GM12892 (cell line): ENCODE results near the gene NOP56.

Experiments
- POLR2A ChIP-seq: IDR thresholded peaks from 2 replicates; pipeline ENCODE4 v1.6.1; 2011; ENCODE audit warnings: low read depth, low read length, control low read depth
- POLR2AphosphoS5 ChIP-seq: IDR thresholded peaks from 2 replicates; pipeline ENCODE4 v1.6.1; 2011; ENCODE audit warnings: low read depth, low read length, control low read depth
- TAF1 ChIP-seq: IDR thresholded peaks from 2 replicates; pipeline ENCODE4 v1.6.1; 2011; ENCODE audit warnings: low read depth, mild to moderate bottlenecking, control low read depth, low read length, borderline replicate concordance

- TF ChIP-seq POLR2A (no peak), POLR2AphosphoS5 (no peak), TAF1 (no peak)
Observed at GRCh38 chr20:2692886-2693285, 40.5 kb downstream of the NOP56 start.
